Kidney glomerular epithelial cell (primary cell): ENCODE results near the gene SNX21.
A peak's percentile ranks its signal among the peaks of the same experiment; 100 is the strongest.
"Not testable (repeated sequence)": the region's sequence is repeated elsewhere in the genome, so short reads cannot be mapped to it uniquely, and the experiment has no call there.

ENCODE experiments used
- DNase-seq: peaks from one replicate; lab custom pipeline; 2025; lab: John Stamatoyannopoulos, UW

Gene SNX21

GRCh38 chr20:45850238-45850637 is 16.6 kb downstream of the SNX21 start:
- no peak for DNase-seq

DNA sequence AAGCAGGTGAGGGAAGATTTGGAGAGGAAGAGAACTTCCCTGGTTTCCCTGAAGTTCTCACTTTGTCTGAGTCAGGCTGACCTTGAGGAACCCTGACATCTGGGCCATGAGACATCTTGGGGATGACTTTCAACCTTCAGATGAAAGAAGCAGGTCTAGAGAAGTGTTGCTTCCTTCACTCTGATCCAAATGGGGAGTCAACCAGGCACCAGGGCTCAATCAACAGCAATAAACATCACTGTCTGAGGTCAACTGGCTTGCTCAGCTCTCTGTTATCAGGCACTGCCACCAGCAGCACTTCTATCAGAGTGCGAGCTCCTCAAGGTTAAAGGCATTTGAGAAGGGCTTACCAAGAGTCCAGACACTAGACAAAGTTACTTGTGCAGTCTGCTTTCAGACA is 17.3 kb downstream of the SNX21 start:
- DNase-seq = no peak

DNA sequence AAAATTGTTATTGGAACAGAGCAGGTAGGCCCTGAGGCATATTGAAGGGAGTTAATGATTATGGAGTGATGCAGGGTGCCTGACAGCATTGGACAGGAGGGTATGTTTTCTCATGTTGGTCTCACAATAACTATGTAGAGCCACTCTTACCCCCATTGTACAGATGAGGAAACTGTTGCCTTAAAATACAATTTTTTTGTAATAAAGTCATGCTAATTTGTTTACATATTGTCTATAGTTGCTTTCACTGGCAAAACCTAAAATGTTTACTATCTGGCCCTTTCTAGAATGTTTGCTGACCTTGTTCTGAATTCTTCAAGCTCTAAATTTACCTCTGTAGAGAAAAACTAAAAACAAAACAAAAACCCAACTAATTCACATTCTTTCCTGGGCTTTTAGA is 17.9 kb downstream of the SNX21 start:
- no peak for DNase-seq

GRCh38 chr20:45852326-45852725 is 18.7 kb downstream of the SNX21 start:
- no peak for DNase-seq

- no peak for DNase-seq
Observed at GRCh38 chr20:45853484-45853883, 19.9 kb downstream of the SNX21 start.

GRCh38 chr20:45857114-45857881 is 23.7 kb downstream of the SNX21 start, which contains the start of the genes ACOT8 and ZSWIM3:
ACOT8 (minus strand) TSS chr20:45857392; CDS start chr20:45857315, 77 bp downstream.
ZSWIM3 (plus strand) TSS chr20:45857614; CDS start chr20:45857826, 212 bp downstream.
- DNase-seq = peak; percentile 100

GRCh38 chr20:45857882-45858216 is 24.2 kb downstream of the SNX21 start:
- no peak for DNase-seq

DNA sequence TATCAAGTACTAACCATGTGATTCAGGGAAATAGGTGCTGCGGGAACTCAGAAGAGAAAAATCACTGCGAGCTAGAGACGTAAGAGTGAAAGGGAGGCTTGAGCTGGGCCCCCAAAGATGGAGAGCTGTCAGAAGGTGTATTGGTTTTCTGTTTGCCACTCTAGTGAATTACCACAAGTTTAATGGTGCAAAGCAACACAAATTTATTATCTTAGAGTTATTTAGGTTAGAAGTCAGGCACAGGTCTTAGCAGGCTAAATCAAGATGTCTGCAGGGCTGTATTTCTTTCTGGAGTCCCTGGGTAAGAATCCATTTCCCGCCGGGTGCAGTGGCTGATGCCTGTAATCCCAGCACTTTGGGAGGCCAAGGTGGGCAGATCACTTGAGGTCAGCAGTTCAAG is 26.3 kb downstream of the SNX21 start:
- DNase-seq = no peak

- DNase-seq = no peak
Observed at GRCh38 chr20:45860560-45861220, 27.1 kb downstream of the SNX21 start.

GRCh38 chr20:45861221-45862075 is 27.8 kb downstream of the SNX21 start:
- no peak for DNase-seq

DNA sequence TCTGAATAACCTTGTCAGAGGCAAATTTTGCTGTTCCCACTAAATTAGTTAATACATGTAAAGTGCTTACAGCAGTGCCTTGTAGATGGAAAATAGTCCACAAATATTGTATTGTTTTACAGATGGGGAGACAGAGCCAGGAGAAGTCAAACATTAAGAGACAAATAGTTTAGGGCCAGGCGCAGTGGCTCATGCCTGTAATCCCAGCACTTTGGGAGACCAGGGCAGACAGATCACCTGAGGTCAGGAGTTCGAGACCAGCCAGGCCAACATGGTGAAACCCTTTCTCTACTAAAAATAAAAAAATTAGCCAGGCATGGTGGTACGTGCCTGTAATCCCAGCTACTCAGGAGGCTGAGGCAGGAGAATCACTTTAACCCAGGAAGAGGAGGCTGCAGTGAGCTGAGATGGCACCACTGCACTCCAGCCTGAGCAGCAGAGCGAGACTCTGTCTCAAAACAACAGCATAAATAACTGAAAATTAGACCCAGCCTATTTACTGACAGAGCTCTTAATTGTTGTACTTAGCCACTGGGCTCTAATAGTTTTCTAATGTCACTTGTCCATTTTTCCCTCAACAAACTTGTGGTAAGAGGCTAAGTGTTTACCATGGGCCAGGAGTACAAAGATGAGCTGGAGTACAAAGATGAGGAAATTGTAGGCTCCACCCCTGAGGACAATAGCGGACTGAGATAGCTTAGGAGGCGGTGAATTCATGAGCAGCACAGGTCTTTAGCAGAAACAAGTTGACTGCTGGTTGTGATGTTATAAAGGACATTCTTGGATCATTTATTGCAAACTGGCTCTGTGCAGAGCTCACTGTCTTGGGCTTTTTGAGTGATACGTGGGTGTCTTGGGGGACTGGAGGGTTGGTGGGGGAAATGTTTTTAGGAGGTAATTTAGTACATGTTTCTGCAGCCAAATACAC is 30.2 kb downstream of the SNX21 start:
- no peak for DNase-seq

GRCh38 chr20:45866454-45866853 is 32.9 kb downstream of the SNX21 start:
- DNase-seq = no peak

DNA sequence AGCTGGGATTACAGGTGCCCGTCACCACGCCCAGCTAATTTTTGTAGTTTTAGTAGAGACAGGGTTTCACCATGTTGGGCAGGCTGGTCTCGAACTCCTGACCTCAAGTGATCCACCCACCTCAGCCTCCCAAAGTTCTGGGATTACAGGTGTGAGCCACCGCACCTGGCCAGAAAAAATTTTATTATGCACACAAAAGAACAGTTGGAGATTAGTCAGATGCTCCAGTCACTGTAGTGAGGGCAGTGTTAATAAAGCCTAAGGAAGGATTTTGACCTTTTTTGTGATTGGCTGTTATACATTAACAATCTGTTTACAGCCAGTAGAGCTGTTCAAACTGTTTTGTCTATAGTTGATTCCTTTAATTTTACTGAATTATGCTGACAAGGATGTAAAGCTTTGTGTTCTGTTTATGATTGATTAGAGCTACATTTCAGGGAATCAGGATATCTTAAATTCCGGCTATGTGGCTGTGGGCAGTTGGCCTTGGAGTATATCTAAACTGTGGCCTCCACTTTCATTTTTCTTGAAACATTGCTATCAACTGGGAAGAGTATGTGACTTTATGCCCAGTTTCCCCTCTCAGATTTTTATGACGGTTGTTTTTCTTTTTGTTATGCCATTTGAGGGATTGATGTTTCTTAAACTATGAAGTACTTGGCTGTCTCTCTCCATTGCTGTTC is 33.7 kb downstream of the SNX21 start:
- DNase-seq = no peak

- peak; percentile 77 for DNase-seq
Observed at GRCh38 chr20:45867819-45868176, 34.2 kb downstream of the SNX21 start.

GRCh38 chr20:45872626-45873025 is 39.0 kb downstream of the SNX21 start:
- no peak for DNase-seq

GRCh38 chr20:45873409-45874103 is 40.0 kb downstream of the SNX21 start:
- no peak for DNase-seq

GRCh38 chr20:45874104-45874481 is 40.5 kb downstream of the SNX21 start:
- DNase-seq = not testable (repeated sequence)

- DNase-seq = no peak
Observed at GRCh38 chr20:45874576-45874975, 41.0 kb downstream of the SNX21 start.

- DNase-seq = no peak
Observed at GRCh38 chr20:45878076-45878761, 44.6 kb downstream of the SNX21 start.
